GM23248 (cell line): ENCODE data around the gene WDR19.

Experiments
- EZH2 ChIP-seq: fragments of 200-600 bp; sonication (generic); IDR thresholded peaks from 2 replicates; pipeline ENCODE4 v1.6.1; 2018; ENCODE audit warnings: antibody characterized with exemption, mild to moderate bottlenecking; ENCODE audit not compliant: insufficient read depth, poor library complexity, severe bottlenecking
- EZH2phosphoT487 ChIP-seq: fragments of 200-600 bp; sonication (generic); IDR thresholded peaks from 2 replicates; pipeline ENCODE4 v1.6.1; 2018; ENCODE audit warnings: antibody characterized with exemption, moderate library complexity, mild to moderate bottlenecking, low read depth; ENCODE audit not compliant: insufficient read depth

DNA sequence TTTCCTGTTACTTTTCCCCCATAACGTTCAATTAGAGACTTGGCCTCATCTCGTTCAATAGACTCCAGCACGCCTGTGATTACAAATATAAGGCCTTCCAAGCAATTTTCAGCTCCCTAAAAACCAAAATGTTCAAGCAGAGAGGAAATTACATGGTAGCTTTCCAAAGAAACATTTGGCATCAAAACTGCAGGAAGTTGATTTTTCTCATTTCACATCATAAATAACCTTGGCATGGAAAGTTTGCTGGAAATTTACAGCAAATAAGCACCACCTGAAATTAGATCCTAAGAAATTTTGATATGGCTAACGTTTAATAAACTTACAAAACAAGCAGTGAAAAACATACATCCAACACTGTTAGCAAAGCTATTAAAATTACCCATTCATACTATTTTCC lies 130.5 kb downstream of the WDR19 start:
- TF ChIP-seq EZH2 (no peak), EZH2phosphoT487 (no peak)
